ENCODE data around the gene LINS1. TPM values are rescaled to one million over a fixed set of nuclear protein-coding genes. Genes with fewer than 3 reads are reported as not detected.

LINS1 gene
- total RNA-seq, 1 experiment from 2014 or later, result 13.6 TPM

DNA sequence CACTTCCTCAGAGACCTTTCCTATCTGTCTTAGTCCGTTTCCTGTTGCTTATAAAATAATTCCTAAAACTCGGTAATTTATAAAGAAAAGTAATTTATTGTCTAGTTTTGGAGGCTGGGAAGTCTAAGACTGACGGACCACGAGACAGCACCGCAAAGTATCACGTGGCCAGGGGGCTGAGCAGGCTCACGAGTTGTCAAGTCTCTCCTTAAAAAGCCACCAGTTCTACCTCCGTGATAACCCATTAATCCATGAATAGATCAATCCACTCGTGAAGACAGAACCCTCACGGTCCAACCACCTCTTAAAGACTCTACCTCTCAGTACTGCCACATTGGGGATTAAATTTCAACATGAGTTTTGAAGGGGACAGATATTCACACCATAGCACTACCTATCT lies 821 bp downstream of the LINS1 start:
- Histone ChIP-seq H3K36me3 (ENCODE audit: control insufficient read depth, insufficient read depth, low read length) (peaks cover 15% of the 10 kb centered on the region), H3K27ac (ENCODE audit: low read length) (peak overlapping the region; percentile 96), H3K4me1 (ENCODE audit: control insufficient read depth, insufficient read depth, low read length) (peaks cover 16% of the 10 kb centered on the region), H3K27me3 (ENCODE audit: control insufficient read depth, insufficient read depth, low read length) (no peaks in the 10 kb centered on the region), H3K9me3 (ENCODE audit: control insufficient read depth, insufficient read depth, low read depth, low read length) (no peaks in the 10 kb centered on the region), H3K4me3 (ENCODE audit: low read depth in 2 of 2, low read length in 2 of 2) (peak overlapping the region; percentile 98 to 100)
- CTCF ChIA-PET, result no interaction called here
- ATAC-seq (no peak), DNase-seq (ENCODE audit: low read depth, low spot score) (no peak)
- intact Hi-C loops (cut with micrococcal nuclease; ENCODE audit: unreplicated experiment) (no loop called here), in situ Hi-C loops (cut with HindIII; ENCODE audit: low pct_unique_long_range_greater_than_20kb, low sequenced_read_pairs) (no loop called here)
- TSS peak; percentile 78 for BruUV-seq (replicated peaks)
- TF ChIP-seq SIN3A (IDR thresholded peaks at IDR 0.05; ENCODE audit: borderline replicate concordance, insufficient read depth, low read depth, low read length), result no peak
- TF ChIP-seq REST (IDR thresholded peaks at IDR 0.05; ENCODE audit: insufficient read depth in 1 of 2, low read depth in 2 of 2, low read length in 1 of 2), result no peak
- TF ChIP-seq CTCF (IDR thresholded peaks at IDR 0.05), result no peak
- TF ChIP-seq TCF7L2 (IDR thresholded peaks at IDR 0.05; ENCODE audit: low read depth, low read length), result no peak
- no peak for TF ChIP-seq POLR2AphosphoS5 (IDR thresholded peaks at IDR 0.05; ENCODE audit: low read depth, low read length)
- POLR2A ChIA-PET, result no interaction called here

- BruUV-seq (replicated peaks), result no TSS peak
- DNase-seq (ENCODE audit: low read depth, low spot score), result no peak
- intact Hi-C loops (cut with micrococcal nuclease; ENCODE audit: unreplicated experiment), result loop anchor here (10.0 kb wide), 1 partner anchor 254 kb away; the partner anchor contains the start of gene ADAMTS17
- TF ChIP-seq POLR2AphosphoS5 (IDR thresholded peaks at IDR 0.05; ENCODE audit: low read depth, low read length), result no peak
- TF ChIP-seq REST (IDR thresholded peaks at IDR 0.05; ENCODE audit: insufficient read depth in 1 of 2, low read depth in 2 of 2, low read length in 1 of 2), result no peak
- no peak for TF ChIP-seq CTCF (IDR thresholded peaks at IDR 0.05)
- no peak for TF ChIP-seq TCF7L2 (IDR thresholded peaks at IDR 0.05; ENCODE audit: low read depth, low read length)
- TF ChIP-seq SIN3A (IDR thresholded peaks at IDR 0.05; ENCODE audit: borderline replicate concordance, insufficient read depth, low read depth, low read length), result no peak
- ChIA-PET CTCF (no interaction called here), POLR2A (no interaction called here)
- H3K9me3 ChIP-seq (ENCODE audit: control insufficient read depth, insufficient read depth, low read depth, low read length), result no peaks in the 10 kb centered on the region
- H3K27ac ChIP-seq (ENCODE audit: low read length), result no peak overlapping the region
- no peaks in the 10 kb centered on the region for H3K27me3 ChIP-seq (ENCODE audit: control insufficient read depth, insufficient read depth, low read length)
- peaks cover 13% of the 10 kb centered on the region for H3K4me1 ChIP-seq (ENCODE audit: control insufficient read depth, insufficient read depth, low read length)
- peaks cover 5% of the 10 kb centered on the region for H3K36me3 ChIP-seq (ENCODE audit: control insufficient read depth, insufficient read depth, low read length)
- ATAC-seq, result no peak
- H3K4me3 ChIP-seq (ENCODE audit: low read depth in 2 of 2, low read length in 2 of 2), result no peak overlapping the region
- in situ Hi-C loops (cut with HindIII; ENCODE audit: low pct_unique_long_range_greater_than_20kb, low sequenced_read_pairs), result no loop called here
Measured at GRCh38 chr15:100598655-100599054, 3.3 kb downstream of the LINS1 start.
